Progenitor cell of endocrine pancreas (in vitro differentiated cells): Measurements from ENCODE around the gene RALGPS1. TPM values are rescaled to one million over a fixed set of nuclear protein-coding genes. Genes with fewer than 3 reads are reported as not detected.

Experiments
- DNase-seq: peaks from one replicate; pipeline ENCODE4 v3.0.0; 2021; ENCODE audit warnings: low spot score; ENCODE audit not compliant: unreplicated experiment
- H3K27ac Mint-ChIP-seq: 2 replicates; pipeline ENCODE4 v1.8.0; 2021; ENCODE audit warnings: mild to moderate bottlenecking, moderate library complexity, mixed read lengths
- H3K27me3 Mint-ChIP-seq: 2 replicates; pipeline ENCODE4 v1.8.0; 2021; ENCODE audit warnings: mixed read lengths
- H3K36me3 Mint-ChIP-seq: 2 replicates; pipeline ENCODE4 v1.8.0; 2022; ENCODE audit warnings: mixed read lengths; ENCODE audit not compliant: insufficient read depth
- H3K4me1 Mint-ChIP-seq: 2 replicates; pipeline ENCODE4 v1.8.0; 2021; ENCODE audit warnings: low read depth, mixed read lengths
- H3K4me3 Mint-ChIP-seq: 2 replicates; pipeline ENCODE4 v1.8.0; 2021; ENCODE audit warnings: low read depth, mild to moderate bottlenecking, moderate library complexity, mixed read lengths
- H3K9me3 Mint-ChIP-seq: 2 replicates; pipeline ENCODE4 v1.8.0; 2021; ENCODE audit warnings: low read depth, mixed read lengths
- CTCF ChIP-seq: fragments of 200-600 bp; sonication (generic); IDR thresholded peaks from one replicate; pipeline ENCODE4 v1.5.0; 2021; ENCODE audit warnings: antibody characterized with exemption, mild to moderate bottlenecking; ENCODE audit not compliant: unreplicated experiment
- total RNA-seq: library from RNA; stranded (reverse); gene quantifications from 2 replicates; pipeline ENCODE4 v1.2.1, GENCODE V29; 2021

RALGPS1 gene
- total RNA-seq, 1 donor from 2014 or later, result 39.2 TPM

- no peak overlapping the region for H3K27ac Mint-ChIP-seq
- H3K36me3 Mint-ChIP-seq, result peaks cover 4% of the 10 kb centered on the region
- no peak for TF ChIP-seq CTCF
- H3K4me3 Mint-ChIP-seq, result no peak overlapping the region
- H3K4me1 Mint-ChIP-seq, result no peaks in the 10 kb centered on the region
- no peak for DNase-seq
- H3K27me3 Mint-ChIP-seq, result no peaks in the 10 kb centered on the region
- H3K9me3 Mint-ChIP-seq, result no peaks in the 10 kb centered on the region
Observed at GRCh38 chr9:127201071-127201541, 286.5 kb downstream of the RALGPS1 start.

GRCh38 chr9:127201731-127202130, 287.1 kb downstream of the RALGPS1 start:
- Mint-ChIP-seq H3K4me3 (no peak overlapping the region), H3K27ac (no peak overlapping the region), H3K4me1 (no peaks in the 10 kb centered on the region), H3K27me3 (no peaks in the 10 kb centered on the region), H3K9me3 (no peaks in the 10 kb centered on the region), H3K36me3 (no peaks in the 10 kb centered on the region)
- no peak for DNase-seq
- TF ChIP-seq CTCF, result no peak

GRCh38 chr9:127202461-127203169, 288.0 kb downstream of the RALGPS1 start:
- Mint-ChIP-seq H3K36me3 (peaks cover 1% of the 10 kb centered on the region), H3K9me3 (no peaks in the 10 kb centered on the region), H3K27me3 (no peaks in the 10 kb centered on the region), H3K4me3 (no peak overlapping the region), H3K4me1 (no peaks in the 10 kb centered on the region), H3K27ac (no peak overlapping the region)
- no peak for DNase-seq
- TF ChIP-seq CTCF, result no peak

- Mint-ChIP-seq H3K27ac (no peak overlapping the region), H3K4me1 (no peaks in the 10 kb centered on the region), H3K9me3 (no peaks in the 10 kb centered on the region), H3K4me3 (no peak overlapping the region), H3K27me3 (no peaks in the 10 kb centered on the region), H3K36me3 (peaks cover 1% of the 10 kb centered on the region)
- no peak for DNase-seq
- TF ChIP-seq CTCF, result no peak
Observed at GRCh38 chr9:127203681-127204327, 289.2 kb downstream of the RALGPS1 start.

GRCh38 chr9:127204771-127205470, 290.3 kb downstream of the RALGPS1 start:
- TF ChIP-seq CTCF, result peak; percentile 10
- no peaks in the 10 kb centered on the region for H3K27me3 Mint-ChIP-seq
- peaks cover 1% of the 10 kb centered on the region for H3K36me3 Mint-ChIP-seq
- no peak overlapping the region for H3K27ac Mint-ChIP-seq
- DNase-seq, result no peak
- no peaks in the 10 kb centered on the region for H3K4me1 Mint-ChIP-seq
- H3K9me3 Mint-ChIP-seq, result no peaks in the 10 kb centered on the region
- H3K4me3 Mint-ChIP-seq, result no peak overlapping the region
